HG03135 (cell line): Measurements from ENCODE around the gene MYO9B.

Experiments
- ATAC-seq: cut with Tn5 transposase; IDR thresholded peaks from one replicate; pipeline ENCODE4 v1.9.1; 2021; ENCODE audit warnings: mild to moderate bottlenecking, moderate library complexity; ENCODE audit not compliant: unreplicated experiment

The MYO9B gene

DNA sequence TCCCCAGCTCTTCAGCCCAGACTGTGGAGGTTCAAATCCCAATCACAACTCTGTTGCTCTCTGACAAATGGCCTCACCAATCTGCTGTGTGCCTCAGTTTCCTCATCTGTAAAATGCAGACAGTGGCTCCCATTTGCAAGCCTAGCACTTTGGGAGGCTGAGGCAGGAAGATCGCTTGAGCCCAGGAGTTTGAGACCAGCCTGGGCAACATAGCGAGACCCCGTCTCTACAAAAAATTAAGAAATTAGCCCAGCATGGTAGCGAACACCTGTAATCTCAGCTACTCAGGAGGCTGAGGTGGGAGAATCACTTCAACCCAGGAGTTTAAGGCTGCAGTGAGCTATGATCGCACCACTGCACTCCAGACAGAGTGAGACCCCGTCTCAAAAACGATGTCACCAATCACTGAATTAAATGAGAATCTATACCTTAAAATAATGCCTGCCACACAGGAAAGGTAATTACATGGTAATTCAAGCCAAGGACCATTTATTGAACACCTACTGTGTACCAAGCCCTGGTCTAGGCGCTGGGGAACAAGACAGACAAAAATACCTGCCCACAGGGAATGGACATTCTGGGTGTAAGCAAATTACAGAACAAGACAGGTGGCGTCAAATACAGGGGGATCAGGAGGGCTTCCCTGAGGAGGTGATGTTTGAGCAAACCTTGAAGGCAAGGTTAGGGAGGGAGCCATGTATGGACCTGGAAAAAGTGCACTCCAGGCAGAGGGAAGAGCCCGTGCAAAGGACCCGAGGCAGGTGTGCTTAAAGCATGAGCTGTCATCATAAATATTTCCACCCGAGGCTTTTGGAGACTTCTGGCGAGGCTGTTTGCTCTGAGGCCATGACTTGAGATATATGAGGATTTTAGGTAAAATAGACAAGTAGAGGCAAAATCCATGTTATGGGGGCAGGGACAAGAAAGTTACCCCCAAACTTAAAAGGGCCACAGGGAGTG, 162.4 kb downstream of the MYO9B start:
- ATAC-seq, result no peak

DNA sequence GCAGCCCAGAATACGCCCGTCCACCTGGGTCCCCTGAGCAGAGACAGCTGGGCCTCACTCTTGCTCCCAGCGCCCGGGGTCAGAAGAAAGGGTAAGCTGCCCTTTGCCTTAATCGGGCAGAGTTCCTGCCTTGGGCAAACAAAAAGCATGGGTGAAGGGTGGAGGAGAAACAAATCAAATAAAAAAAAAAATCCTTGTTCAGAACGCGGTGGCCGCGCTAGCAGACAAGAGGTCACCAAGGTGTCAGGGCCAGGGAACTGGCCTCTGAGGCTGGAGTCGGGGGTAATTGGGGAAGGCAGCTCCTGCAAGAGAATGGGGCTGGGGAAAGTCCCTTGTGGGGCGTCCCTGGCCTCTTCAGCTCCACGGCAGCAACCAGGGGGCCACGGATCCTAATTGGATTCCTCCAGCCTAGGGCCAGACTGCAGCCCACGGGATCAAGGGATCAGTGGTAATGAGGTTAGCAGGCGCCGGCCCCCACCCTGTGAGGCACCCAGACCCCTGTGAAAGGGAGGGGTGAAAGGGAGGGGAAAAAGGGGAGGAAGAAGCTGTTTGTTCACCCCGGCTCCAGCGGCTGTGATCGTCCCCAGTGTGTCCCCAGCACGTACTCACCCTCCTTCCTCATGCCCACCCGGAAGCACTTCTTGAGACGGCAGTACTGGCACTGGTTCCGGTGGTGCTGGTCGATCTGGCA, 164.6 kb downstream of the MYO9B start:
- no peak for ATAC-seq

DNA sequence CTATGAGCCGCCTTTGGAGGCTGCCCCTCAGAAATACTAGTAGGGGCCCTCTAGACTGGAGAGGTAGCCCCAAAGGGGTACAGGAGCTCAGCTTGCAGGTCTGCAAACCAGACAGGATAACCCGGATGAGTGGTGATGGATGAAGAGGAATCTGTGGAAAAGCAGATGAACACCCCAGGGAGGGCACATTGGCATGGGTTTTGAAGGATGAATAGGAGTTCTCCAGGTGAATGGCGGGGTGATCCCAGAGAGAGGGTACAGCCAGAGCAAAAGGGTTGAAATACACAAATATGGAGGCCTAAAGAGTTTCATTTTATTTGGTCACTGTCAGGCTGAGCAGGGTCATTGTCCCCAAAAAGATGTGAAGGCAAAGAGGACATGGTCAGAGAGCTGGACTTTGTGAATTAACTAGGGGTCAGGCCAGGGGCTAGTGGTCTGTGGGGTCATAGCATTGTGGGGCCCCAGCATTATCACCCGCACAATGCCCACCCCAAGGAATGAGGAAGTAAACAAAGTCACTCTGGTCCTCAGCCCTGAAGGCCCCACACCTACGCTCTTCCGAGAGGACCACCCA, 165.3 kb downstream of the MYO9B start:
- no peak for ATAC-seq

DNA sequence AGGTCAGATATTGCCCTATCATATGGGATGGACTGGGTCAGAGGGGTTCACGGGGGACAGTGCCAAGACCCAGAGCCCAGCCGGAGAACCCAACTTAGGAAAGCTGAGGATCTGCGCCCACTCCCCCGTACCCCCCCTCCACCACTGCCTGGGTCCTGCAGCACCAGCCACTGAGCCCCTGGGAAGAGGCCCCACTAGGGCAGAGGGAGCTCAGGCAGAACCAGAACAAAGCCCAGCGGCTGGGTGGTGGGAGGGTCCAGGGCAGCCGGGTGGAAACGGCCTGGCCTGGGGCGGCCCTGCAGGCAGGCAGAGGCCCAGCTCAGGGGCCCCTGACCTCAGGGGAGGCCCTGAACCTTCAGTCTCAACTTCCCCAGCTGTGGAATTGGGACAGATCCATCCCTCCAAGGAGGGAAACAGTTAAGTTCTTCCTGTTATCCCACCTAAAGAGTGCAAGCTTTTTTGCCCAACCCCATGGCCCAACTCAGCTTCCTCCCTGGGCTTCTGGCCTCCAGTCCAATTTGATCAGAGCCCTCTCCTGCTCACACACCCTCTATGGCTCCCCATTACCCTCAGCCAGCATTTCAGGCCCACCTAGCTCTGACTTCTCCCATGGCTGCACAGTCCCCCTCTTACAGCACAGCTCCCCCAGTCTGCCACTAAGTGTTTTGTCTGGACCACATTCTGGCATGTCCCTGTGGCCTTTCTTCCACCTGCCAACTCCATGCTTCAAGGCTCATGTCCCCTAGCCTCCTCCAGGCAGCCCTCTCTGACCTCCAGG, 167.0 kb downstream of the MYO9B start:
- ATAC-seq, result no peak

DNA sequence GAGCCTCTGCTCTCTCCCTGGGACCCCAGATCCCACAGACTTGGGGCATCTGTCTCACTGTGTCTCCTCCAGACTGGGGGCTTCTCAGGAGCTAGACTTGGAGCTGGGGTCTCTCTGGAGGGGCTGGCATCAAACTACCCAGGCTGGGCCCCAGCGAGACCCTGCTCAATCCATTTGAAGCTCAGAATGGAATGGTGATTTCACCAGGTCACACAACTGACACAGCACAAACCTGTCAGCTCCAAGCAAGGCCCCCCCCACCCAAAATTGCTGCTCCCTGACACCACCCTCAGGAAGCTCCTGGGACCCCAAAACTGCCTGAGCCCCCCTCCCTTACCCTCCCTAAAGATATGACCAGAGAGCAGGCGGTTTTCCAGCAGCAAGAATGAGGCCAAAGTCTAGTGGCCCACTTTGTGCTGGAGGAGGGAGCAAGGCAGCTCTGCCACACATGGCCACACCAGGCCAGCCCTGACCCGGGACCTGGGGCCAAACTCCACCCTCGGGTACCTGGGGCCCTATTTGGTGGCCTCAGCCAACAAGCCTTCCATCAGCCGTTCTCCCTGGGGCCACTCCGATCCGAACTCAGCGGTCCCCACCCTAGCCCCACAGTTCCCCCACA, 167.7 kb downstream of the MYO9B start:
- no peak for ATAC-seq

DNA sequence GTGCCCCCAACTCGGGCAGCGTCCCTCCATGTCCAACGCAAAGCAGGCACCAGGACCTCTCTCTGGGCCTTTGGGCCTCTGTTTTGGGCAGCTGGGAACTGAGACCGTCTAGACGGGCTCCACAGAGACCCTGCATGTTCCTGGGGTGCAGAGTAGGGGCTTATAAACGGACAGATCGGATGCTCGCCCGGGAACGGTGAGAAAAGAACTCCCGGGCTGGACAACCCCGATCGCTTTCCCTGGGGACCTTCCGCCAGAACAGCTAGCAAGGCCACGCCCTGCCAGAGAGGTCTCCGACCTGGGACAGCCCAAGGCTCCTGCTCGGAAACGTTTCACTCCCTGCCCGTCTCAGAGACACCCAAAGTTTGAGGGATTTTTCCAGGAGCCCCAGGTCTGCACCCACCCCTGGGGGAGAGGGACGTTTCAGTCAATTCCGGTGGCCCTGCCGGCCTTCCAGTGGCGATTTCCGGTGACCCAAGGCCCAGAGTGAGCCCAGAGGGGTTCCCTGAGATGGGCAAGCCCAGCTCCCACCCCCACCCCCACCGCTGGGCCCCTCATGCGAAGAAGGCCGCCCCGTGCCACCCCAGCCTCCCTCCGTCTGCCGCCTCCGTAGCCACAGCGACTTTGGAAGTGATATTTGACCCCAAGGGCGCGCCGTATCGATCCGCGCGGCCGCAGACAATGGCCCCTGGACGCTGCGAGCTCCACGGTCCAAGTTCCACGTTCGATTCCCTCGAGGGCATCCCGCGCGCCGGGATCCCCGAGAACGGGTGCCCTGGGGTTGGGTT, 168.4 kb downstream of the MYO9B start:
- no peak for ATAC-seq

DNA sequence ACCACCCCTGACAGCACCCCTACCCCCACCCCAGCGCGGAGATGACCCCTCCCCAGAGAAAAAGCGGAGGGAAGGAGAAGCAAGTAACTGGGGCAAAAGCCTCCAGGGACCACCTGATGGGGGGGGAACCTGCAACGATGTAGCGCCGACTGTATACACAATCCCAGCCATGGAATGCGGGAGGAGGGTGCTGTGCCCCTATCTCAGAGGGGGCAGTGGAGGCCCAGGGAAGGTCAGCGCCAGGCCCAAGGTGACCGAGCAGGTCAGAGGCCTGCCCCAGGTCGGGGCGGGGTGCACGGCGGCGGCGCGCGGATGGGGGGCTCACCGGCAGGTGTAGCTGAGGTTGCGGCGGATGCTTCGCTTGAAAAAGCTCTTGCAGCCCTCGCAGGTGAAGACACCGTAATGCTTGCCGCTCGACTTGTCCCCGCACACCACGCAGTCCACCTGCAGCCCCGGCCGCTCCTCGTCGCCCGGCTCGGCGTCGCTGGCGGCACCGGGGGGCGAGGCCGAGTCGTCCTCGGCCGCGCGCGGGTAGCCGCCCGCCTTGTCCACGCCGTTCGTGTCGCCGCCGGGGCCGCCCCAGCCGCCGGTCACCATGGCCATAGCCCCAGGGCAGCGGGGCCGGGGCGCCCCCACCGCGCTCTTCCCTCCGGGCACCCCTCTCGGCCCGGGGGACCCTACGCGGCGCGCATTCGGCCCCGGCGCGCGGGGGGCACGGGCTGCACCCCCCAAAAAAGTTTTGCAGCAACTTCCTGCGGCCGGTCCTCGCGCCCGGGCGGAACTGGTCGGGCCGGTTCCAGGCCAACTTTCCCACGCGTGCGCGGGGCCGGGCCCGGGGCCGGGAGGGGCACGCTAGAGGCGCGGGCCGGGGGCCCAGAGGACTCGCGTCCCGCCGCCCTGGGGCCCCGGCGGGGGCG, 169.3 kb downstream of the MYO9B start:
- ATAC-seq, result no peak

DNA sequence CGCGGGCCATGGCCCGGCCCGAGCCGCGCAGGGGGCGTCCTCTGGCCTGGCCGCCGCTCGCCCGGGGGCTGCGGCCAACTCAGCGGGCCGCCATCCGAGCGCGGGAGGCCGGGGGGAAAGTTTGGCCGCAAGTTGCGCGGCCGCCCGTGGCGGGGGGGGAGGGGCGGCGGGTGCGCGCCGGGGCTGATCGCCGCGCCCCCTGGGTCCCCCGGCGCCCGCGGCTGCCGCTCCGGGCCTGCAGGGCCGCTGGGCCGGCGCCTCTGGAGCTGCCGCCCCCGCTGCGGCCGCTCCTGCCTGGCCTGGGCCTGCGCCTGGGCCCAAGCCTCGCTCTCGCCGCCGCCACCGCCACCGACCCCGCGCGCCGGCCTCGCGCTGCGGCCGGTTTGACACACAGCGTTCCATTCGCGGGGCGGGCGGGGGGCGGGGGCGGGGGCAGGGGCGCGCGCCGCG, 170.0 kb downstream of the MYO9B start, which contains the start of gene NR2F6:
Gene NR2F6, minus strand, starts transcription at position 385 of the 450 bp plus-strand sequence. CDS start 699 bp downstream, outside the sequence.
- ATAC-seq, result peak; percentile 6

DNA sequence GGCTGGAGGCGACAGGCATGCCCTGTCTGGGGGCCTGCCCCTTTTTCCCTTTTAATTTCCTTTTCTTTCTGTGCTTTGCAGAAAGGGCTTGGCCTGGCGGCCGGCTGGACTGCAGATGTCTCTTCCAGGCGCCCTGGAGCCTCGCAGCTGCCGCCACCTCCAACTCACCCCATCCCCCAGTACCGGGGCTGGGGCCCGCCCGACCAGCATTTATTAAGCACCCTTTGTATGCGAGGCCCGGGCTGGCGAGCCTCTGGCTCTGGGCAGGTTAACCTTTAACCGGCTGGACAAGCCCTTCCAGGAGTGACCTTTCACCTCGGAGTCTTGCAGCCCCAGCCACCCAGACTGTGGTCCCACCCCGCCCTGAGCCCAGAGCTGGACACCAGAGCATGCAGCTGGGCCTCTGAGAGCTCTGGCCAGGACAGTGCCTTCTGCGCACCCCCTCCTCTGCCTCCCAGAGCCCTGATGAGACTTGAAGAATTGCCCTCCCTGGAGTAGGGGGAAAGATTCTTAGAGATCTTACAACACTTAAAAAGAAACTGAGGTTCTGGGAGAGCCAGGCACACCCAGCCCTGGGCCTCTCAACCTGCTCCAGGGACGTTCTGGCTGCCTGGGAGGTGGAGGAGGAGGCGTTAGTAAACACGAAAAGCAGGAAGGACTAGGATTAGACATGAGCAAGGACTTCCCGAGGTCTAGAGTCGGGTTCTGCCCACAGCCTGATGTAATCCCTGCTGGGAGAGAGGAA, 171.3 kb downstream of the MYO9B start:
- peak; percentile 11 for ATAC-seq

DNA sequence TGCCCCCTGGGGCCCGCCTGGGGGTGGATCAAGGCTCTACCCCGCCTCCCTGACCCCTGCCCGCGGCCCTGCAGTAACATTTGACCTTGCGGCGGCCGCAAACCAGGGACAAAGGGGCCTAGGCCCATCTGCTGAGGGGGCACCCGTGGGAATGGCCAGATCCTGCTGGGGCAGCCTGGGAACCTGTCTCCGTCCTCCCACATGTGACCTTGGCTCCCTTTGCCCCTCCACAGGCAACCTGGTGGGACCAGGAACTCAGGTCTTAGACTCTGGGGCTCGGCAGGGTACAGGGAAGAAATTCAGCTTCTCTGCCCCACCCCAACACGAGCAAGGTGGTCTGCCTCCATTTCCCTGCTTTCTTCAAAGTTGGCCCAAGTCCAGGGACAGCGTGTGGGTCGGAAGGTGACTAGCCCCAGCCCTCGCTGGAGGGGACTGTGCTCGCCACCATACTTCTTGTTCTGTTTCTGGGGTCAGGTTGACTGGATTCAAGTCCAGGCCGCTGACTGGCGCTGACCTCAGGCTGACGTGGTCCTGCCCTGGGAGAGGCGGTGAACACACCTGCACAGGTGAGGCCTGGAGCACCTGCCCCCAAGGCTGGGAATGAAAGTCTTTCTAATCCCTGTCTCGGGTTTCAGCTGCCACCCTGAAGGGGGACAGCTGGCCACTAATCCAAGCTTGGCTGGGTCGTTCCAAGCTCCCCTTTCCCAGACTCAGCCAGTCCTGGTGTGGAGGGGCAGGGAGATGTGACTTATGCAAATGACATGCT, 172.6 kb downstream of the MYO9B start:
- no peak for ATAC-seq

DNA sequence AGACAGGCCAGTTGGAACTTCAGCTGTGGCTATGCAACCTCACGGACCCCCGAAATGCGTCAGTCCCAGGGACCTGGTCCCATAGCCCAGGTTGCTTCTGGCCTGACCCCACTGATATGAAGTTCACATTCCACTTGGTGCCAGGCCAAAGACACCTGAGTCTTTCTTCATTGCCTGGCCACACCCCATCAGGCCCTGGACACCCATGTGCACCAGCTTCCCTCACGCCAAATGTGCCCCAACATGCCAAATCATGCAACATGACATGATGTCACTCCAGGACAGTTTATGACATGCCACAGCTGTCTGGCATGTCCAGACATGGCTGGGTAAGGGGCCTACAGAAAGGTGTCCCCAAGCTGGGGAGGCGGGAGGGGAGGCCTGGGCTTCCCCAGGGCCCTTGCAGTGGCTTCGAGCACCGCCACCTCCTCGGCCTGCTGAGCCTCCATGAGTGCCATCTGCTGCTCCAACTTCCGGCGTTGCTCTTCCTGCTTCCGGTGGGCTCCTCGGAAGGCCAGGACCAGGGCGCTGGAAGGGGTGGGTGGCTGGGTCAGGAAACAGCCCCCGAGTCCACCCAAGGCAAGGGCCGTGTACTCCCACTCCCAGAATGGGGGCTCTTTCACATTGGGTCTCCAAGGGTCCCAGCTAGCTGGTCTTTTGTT, 174.4 kb downstream of the MYO9B start:
- ATAC-seq, result no peak

DNA sequence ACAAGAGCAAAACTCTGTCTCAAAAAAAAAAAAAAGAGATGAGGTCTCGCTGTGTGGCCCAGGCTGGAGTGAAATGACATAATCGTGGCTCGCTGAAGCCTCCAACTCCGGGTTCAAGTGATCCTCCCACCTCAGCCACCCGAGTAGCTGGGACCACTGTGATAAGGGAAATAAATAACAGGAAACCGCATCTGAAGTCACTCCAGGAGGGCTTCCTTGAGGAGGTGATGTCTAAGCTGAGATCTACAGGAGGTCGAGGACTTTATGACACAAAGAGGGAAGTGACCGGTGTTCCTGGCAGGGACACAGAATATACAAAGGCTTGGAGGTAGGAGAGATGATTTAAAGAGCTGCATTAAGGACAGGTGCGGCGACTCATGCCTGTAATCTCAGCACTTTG, 179.1 kb downstream of the MYO9B start:
- no peak for ATAC-seq

DNA sequence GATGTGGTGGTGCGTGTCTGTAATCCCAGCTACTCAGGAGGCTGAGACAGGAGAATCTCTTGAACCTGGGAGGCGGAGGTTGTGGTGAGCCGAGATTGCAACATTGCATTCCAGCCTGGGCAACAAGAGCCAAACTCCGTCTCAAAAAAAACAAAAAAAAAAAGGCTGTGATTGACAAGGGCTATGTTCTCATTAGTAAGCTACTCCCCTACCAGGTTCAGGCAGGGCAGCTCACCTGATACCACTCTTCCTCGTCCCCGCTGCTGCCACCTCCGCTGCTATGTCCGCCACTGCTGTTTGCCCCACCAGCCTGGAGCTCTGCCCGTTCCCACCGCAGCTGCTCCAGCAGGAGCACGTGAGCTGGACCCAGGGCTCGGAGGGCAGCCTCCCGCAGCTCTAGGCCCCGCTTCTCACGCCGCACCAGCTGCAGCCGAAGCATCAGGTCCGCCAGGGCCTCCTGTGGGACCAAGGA, 179.6 kb downstream of the MYO9B start:
- ATAC-seq, result no peak

DNA sequence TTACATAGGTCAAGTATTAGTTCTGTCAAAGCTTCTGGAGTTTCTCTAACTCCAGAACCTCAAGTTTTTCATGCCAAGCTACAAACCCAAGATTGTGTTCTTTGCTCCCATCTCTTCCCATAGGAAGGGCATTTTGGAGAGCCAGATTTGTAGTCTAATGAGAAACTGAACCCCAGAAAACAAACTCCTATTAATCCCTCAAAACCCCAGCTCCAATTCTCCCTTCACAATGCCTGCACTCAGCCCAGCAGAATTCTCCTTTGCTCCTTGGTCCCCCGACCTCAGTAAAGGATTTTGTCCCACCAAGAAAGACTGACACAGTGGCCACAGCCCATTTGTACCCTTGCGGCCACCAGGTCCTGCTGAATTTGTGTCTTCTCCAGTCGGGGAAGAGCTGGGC, 180.6 kb downstream of the MYO9B start:
- ATAC-seq, result no peak

DNA sequence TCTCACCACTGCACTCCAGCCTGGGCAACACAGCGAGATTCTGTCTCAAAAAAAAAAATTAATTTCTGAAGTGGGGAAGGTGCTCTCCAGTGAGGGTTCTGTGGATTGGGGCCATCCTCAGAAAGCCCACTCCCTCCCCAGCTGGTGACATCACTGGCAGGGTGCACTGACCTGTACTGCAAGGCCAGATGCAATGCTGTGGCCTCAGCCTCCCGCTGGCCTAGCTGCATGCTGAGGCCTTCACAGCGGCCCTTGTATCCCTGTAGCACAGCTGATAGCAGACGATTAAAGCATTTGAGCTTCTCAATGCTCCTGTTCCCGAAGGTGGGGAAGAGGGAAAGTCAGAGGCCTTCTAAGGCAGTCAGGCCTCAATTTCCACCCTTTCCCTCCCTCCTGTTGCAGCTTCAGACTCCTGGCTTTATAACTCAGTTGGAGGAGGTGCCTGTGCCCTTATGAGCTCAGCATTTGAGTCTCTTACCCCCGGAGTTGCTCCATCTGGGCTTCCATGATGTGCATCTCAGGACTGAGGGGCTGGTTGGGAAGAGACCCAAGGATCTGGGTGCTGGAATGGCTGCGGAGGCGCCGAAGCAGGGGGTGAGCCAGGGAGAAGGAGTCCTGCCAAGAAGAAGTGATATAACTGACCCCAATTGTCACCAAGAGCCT, 183.7 kb downstream of the MYO9B start:
- ATAC-seq, result no peak

DNA sequence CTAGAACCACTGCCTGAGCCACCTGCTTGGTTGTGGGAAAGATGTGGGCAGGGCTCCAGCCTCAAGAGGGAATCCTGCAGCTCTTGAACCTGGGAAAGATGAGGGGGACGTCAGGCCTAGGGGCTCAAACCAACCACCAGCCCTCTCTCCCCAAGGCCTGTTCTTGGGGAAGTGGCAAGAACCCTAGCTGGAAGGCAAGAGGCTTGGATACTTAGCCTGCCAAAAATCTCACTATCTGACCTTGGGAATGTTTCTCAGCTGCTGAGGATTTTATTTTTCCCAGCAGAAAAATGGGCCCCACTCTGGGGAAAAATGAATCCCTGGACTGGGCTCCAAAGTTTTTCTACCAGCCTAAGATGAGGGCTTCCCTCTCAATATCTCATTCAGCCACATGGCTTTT, 184.4 kb downstream of the MYO9B start:
- ATAC-seq, result no peak
